CD4-positive, alpha-beta T cell treated with Interleukin-1 beta for 1 hour (primary cell): ENCODE data around the gene WDR59.
"Not testable (repeated sequence)": the region's sequence is repeated elsewhere in the genome, so short reads cannot be mapped to it uniquely, and the experiment has no call there.

Experiments
- DNase-seq, 2 donors: peaks; one replicate each; pipeline ENCODE4 v3.0.0-alpha.2; 2020 to 2022

WDR59 gene, protein sequence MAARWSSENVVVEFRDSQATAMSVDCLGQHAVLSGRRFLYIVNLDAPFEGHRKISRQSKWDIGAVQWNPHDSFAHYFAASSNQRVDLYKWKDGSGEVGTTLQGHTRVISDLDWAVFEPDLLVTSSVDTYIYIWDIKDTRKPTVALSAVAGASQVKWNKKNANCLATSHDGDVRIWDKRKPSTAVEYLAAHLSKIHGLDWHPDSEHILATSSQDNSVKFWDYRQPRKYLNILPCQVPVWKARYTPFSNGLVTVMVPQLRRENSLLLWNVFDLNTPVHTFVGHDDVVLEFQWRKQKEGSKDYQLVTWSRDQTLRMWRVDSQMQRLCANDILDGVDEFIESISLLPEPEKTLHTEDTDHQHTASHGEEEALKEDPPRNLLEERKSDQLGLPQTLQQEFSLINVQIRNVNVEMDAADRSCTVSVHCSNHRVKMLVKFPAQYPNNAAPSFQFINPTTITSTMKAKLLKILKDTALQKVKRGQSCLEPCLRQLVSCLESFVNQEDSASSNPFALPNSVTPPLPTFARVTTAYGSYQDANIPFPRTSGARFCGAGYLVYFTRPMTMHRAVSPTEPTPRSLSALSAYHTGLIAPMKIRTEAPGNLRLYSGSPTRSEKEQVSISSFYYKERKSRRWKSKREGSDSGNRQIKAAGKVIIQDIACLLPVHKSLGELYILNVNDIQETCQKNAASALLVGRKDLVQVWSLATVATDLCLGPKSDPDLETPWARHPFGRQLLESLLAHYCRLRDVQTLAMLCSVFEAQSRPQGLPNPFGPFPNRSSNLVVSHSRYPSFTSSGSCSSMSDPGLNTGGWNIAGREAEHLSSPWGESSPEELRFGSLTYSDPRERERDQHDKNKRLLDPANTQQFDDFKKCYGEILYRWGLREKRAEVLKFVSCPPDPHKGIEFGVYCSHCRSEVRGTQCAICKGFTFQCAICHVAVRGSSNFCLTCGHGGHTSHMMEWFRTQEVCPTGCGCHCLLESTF

DNA sequence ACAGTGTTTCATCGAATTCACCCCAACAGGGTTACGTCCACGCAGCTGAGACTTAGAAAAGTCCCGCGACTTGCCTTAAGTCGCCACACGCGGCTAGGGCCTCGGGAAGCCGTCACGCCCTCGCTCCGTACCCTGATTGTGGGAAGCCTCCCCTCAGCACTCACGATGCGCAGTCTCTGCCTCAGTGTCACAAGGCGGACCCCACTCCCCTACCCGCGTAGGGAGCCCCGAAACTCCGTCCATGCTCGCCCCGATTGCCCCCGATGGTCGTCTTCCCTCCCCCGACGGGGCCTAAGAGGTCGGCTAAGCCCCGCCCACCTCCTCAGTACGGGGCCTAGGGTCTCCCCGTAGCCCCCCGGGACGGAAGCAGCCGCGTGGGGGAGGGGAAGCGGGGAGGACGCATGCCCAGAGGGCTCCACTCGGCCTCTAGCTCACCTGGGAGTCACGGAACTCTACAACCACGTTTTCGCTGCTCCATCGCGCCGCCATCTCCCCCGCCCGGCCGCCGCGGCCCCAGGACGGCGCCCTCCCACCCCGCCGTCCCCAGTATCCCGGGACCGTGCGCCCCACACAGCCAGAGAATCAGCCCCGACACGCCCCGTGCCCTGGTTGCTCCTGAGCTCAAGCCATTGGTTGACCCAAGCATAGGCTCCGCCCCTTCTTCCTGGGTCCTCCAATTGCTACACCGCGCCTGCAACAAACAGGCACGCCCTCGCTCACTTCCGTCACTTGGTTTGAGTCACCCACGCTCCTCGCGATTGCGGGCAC is at the start of gene WDR59:
TSS of gene WDR59 (minus strand) at position 595 of the 768 bp plus-strand sequence. CDS start at position 489, 106 bp downstream.
- peak; percentile 99 for DNase-seq

DNA sequence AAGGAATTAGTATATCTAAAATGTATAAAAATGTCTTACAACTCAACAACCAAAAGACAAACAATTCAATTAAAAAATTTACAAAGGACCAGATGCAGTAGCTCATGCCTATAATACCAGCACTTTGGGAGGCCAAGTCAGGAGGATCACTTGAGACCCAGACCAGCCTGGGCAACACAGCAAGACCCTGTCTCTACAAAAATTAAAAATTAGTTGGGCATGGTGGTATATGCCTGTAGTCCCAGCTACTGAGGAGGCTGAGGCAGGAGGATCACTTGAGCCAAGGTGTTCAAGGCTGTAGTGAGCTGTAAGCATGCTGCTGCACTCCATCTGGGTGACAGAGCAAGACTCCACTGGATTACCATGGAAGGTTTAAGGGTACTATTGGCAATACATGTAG is 47.7 kb upstream of the WDR59 start:
- DNase-seq, result no peak

DNA sequence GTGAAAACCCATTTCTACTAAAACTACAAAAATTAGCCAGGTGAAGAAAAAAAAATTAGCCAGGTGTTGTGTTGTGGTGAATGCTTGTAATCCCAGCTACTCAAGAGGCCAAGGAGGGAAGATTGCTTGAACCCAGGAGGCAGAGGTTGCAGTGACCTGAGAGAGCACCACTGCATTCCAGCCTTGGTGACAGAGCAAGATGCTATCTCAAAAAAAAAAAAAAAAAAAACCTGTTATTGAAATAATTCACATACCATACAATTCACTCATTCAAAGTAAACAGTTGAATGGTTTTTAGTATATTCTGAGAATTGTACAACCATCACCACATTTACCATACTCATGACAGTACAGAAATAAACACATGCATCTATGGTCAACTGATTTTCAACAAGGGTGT is 44.9 kb upstream of the WDR59 start:
- no peak for DNase-seq

DNA sequence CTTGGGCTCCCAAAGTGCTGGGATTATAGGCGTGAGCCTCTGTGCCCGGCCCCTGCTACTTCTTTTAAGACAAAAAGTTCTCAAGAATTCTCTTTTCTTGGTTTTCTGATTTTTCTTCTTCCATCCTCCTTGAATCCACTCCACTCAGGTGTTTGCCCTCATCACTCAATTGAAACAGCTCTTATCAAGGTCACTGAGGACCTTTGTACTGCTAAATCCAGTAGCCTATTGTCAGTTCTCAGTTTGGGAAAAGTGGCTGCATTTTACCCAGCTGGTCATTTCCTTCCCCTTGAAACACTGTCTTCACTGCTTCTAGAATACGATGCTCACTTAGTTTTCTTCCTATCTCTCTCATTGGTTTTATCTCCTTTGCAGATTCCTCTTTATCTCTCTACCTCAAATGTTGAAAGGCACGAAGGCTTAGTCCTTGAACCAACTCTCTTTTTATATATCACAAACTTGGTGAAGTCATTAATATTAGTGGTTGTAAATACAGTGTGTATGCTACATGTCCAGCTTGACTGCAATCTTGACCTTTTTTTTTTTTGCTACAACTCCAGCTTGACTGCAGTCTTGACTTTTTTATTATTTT is 43.7 kb upstream of the WDR59 start:
- no peak for DNase-seq

DNA sequence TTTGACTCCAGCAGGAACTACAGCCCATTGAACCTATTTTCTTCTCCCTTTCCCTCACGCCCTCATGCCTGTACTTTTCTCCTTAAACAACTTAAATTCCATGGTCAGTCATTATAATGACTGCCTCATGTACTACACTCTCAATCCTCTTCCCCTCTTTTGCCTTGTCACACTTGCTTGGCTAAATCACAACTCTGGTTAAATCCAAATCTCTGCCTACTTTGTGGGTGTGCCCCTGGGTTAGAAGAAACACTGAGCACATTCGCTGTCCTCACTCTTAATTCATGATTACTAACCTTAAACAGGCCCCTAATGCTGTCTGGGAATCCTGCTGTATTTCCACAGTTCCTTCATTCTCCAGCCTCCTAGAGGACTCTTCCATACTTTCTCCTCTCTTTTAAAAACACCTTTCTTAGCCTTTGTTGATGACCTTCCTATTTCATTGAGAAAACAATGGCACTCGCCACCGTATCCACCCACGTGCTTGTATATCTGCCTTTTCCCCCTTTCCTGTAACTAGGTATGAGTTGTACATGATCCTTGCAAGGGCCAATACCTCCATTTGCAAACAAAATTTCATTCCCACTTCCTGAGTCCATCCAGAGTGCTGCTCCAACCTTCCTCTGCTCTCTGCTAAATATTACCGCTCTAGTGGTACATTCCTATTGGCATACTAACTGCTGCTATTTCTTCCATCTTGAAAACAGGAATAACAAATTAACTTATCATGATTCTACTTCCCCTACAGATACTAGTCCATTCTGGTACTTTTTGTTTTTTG is 42.8 kb upstream of the WDR59 start:
- DNase-seq, result no peak

DNA sequence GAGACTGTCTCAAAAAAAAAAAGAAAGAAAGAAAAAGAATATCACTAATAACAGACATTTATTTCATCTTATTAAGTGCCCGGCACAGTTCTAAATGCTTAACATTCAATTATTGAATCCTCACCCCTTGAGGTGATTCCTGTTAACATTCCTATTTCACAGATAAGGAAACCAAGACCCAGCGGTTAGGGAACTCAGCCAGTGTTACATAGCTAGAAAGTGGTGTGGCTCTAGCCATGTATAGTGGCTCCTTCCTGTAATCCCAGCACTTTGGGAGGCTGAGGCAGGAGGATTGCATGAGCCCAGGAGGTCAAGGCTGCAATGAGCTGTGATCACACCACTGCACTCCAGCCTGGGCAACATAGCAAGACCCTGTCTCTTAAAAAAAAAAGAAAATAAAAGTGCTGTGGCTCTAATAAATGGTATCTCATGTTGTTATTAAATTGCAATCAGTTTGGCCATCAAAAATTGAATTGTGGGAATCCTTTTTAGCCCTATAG is 42.0 kb upstream of the WDR59 start:
- no peak for DNase-seq

DNA sequence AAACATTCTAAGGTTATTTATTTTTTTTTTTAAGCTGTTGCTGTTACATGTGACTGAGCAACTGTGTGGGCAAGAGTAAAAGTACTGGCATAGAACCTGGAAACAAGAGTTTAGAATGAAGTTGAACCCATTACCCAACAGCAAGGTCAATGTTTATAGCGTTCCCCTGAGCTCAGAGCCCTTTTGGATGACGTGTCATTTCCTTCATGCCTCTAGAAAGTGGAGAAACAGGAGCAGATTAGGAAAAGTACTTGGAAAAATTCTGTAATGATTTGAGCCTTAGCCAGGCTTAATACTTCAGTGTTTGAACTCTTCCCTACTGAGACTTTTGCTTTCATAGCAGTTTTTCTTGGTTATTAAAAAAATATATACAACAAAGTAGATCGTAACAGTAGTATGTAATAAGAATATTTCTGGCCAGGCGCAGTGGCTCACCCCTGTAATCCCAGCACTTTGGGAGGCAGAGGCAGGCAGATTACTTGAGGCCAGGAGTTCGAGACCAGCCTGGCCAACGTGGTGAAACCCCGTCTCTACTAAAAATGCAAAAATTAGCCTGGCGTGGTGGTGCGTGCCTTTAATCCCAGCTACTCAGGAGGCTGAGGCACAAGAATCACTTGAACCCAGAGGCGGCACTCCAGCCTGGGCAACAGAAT is 41.4 kb upstream of the WDR59 start:
- DNase-seq, result not testable (repeated sequence)

DNA sequence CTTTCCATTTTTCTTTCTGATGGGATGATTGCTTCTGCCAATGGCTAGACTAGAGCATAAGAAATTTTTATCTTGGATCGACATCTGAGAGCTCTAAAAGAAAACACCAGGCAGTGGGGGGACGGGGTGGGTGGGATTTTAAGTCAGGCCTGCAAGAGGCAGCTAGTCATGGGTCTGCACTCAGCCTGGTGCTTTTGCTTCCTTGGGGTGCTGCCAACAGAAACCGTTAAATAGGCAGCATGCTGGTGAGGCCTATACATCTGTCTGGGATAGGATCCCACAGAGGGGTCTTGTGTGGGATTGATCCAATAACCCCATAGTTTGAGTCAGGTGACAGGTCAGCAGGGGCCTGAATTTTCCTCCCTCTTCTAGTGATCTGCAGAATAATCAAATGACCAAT is 40.8 kb upstream of the WDR59 start:
- no peak for DNase-seq

DNA sequence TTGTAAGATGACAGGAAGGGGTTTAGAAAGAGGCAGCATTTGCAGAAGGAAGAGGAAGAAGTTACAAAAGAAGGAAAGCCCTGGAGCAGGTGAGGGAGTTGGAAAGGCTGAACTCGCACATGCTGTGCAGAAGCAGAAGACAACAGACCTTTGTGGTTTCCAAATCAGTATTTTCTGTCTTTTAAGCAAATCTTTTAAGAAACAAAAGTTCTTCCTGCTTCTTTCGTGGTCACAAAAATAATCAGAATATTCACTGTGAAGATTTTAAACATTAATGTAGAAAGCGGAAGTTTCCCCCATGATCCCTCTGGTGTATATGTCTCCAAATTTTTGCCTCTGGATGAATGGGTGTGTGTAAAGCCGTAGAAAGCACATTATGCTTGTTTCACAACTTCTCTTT is 39.7 kb upstream of the WDR59 start:
- no peak for DNase-seq

DNA sequence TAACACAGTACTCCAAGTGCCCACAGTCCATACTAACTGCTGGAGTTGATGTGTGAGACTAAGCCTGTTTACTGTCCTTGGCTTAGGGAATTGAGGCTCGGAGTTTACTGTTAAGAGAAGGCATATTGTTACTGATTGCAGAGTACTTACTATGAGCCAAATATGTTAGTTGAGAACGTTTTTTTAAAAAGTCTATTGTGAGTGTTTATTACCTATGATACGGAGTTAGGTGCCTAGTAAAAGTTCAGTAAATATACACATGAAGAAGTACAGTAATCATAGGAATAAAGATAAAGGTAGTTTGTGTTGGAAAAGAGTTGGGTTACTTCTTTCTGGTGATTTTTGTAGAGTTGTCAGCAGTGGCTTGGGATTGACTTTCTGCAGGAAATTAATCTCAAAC is 39.3 kb upstream of the WDR59 start:
- DNase-seq, result no peak

DNA sequence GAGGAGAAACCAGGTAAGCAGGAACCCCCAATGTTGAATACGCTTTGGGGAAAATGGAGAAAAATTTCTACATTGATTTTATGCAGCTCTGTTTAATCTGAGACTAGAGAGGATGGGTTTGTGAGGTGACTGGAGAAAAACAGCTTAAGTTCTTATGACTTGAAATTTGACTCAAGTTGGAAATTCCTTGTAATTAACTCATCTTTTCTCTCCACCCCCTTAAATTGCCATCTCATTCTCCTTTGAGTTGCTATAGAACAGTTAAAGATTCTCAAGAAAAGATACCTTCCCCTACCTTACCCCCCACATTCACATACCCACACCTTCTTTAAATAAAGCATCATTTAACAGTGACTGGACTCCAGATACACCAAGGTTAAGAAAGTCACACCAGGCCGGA is 38.1 kb upstream of the WDR59 start:
- DNase-seq, result no peak

DNA sequence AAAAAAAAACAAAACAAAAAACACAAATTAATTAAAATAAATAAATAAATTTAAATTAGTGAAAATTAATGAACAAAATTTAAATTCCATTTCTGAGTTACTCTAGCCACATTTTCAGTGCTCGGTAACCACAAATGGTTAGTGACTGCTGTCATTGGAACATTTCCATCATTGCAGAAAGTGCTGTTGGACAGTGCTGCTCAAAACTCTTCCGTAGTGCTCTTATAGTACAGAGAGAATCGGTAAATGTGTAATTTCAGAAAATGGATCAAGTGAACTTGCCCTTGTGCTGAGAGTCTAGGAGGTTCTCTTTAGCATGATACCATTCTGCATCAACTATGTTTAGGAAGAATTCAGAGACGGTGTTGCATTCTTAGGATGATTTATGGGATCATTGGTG is 37.6 kb upstream of the WDR59 start:
- DNase-seq, result no peak

DNA sequence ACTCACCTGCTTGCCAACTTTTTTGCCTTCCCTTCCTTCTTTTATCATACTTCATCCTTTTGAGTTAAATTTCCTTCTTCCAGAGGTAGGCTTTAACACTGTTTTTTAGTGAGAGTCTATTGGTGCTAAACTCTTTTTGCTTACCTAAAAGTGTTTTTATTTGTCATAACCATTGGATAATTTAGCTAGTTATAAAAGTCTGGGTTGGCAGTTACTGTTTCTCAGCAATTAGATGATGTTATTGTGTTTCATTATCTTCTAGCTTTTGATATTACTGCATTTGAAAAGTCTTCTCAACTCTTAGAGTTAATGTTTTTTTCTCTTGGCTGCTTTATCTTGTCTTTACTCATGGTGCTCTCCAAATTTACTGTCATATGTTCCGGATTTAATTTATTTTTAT is 36.5 kb upstream of the WDR59 start:
- DNase-seq, result no peak

DNA sequence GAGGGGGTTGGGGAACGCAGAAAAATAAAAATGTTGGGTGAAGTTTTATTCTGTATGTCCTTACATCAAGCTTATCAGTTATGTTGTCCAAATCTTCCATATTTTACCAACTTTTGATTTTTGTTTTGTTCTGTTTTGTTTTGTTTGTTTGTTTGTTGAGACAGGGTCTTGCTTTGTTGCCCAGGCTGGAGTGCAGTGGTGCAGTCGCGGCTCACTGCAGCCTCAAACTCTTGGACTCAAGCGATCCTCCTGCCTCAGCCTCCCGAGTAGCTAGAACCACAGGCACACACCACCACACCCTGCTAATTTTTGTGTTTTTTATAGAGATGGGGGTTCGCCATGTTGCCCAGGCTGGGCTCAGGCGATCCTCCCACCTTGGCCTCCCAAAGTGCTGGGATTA is 34.7 kb upstream of the WDR59 start:
- no peak for DNase-seq

DNA sequence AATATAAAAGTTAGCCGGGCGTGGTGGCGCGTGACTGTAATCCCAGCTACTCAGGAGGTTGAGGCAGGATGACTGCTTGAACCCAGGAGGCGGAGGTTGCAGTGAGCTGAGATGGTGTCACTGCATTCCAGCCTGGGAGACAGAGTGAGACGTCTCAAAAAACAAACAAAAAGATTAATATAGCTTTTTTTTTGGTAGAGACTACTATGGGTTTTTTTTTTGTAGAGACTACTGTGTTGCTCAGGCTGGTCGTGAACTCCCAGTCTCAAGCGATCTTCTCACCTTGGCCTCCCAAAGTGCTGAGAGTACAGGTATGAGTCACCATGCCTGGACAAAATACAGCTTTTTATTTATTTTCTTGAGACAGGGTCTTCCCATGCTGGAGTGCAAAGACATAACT is 34.1 kb upstream of the WDR59 start:
- DNase-seq, result no peak

DNA sequence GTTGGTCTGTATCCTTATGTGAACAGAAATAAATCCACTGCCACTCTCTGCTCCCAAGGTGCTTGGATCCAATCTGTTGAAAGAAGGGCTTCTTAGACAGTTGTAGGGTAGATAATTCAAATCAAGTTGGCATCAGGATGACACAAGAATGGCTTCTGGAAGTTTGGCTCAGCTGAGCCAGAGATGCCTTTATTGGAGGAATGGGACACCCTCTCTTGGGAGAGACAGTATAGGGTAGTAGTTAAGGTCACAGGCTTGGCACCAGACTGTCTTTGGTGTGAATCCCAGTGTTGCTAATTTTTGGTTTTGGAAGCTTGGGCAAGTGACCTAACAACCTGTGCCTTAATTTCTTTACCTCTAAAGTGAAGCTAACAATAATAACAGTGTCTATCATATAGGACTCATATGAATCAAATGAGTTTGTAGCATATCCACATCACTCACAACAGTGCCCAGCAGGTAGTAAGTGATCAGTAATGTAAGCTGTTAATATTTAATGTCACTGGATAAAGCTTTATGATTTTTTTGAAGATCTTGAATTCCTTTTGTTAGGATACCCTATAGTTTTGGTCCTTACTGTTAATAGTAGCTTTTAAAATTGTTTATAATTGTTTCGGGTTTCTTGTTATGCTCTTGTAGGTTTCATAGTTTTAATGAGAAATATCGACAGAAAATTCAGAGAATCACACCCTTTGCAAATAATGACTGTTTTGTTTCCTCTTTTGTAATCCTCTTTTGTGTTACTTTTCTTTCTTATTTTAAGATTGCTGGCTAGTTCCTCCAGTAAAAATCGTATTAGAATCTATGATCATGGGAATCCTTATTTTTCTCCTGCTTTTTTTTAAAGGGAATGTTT is 33.0 kb upstream of the WDR59 start:
- DNase-seq, result no peak

DNA sequence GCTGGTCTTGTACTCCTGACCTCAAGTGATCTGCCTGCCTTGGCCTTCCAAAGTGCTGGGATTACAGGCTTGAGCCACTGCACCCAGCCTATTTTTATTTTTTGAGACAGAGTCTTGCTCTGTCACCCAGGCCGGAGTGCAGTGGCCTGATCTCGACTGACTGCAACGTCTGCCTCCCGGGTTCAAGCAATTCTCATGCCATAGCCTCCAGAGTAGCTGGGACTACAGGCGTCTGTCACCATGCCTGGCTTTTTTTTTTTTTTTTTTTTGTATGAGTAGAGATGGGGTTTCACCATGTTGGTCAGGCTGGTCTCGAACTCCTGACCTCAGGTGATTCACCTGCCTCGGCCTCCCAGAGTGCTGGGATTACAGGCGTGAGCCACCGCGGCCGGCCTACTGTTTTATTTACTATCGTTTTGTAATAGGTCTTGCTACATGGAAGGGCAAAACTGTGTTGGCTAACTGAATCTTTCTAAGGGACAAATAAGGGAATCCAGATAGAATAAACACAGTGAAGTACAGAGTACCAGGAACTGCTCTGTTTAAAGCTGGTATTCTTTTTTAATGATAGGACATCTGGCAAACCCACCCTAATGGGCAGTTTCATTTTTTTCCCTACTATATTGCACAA is 31.6 kb upstream of the WDR59 start:
- not testable (repeated sequence) for DNase-seq

DNA sequence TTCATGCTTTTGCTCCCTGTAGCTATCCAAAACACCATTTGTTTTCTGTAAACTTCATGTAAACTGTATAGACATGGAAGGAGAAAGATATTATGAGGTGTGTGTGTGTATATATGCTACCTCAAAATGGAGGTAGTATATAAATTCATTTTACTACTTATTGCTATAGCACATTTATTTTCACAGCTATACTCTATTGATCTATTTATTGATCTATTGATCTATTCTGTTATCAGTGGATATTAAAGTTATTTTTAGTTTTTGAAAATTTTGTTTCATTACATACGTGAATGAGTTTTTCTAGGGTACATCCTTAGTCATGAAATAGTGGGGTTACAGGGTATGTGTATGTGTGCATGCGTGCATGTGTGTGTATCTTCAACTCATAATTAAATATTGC is 29.4 kb upstream of the WDR59 start:
- no peak for DNase-seq

DNA sequence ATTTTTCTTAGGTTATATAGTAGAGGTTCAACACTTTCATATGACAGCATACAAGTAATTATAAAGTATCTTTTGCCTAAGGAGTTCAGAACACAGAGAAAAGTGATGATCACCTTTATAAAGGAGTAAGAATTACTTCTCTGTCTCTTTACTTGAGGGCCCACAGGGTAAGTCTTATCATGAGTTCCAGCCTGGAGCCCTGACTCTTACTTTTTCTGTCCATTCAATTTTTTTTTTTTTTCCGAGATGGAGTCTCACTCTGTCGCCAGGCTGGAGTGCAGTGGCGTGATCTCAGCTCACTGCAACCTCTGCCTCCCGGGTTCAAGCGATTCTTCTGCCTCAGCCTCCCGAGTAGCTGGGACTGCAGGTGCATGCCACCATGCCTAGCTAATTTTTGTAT is 28.2 kb upstream of the WDR59 start:
- DNase-seq, result not testable (repeated sequence)
